ENCODE measurements around the gene BNIP5.
"Not testable (repeated sequence)": the region's sequence is repeated elsewhere in the genome, so short reads cannot be mapped to it uniquely, and the experiment has no call there.

Gene BNIP5

DNA sequence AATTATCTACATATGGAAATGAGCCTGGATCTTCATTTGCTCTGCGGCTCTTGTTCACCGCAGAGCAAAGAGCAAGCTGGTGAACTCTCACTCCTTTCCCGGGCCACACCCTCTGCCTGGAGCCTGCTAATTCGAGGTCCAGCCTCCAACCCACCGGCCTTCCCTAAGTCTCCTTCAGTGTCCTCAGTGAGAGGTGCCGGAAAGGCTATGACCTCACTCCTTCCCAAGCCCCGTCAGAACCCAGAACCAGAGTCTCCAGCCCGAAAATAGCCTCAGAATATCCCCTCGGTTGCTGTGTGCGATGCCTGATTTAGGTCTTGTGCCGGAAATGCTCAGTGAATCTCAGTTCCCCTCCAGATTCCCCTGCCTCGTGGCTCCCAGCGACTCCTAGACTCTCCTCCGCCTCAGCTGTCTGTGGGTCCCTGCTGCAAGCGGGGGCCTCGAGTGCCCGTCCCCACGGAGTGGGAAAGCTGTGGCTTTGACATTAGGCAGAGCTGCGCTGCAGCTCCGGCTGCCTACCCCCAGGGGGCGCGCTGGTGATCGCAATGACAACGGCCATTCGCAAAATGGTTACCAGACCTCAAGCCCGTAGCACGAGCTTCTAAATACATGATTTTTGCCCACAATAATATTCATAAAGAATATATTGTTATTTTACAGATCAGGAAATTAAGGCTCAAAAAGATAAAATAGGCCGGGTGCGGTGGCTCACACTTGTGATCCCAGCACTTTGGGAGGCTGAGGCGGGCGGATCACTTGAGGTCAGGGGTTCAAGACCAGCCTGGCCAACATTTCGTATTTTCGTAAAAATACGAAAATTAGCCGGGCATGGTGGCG is 4.1 kb upstream of the BNIP5 start:
- peak in 9 of 14 donors; percentile 7 to 57 (median 37) for DNase-seq

DNA sequence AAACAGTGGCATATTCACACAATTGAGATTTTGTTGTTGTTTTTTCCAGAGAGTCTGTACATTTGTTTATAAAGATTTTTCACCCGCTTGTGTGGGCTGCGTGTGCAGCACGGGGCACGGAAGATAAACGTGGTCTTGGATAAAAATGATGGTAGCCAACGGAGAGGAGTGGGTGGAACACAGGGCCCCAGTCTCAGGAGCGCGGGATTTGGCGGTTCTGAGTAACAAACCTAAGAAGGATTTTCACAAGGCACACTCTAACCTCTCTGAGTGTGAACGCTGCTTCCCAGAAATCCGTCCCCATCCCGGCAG is 3.6 kb upstream of the BNIP5 start:
- DNase-seq = no peak

GRCh38 chr6:36339146-36339545 is 2.5 kb upstream of the BNIP5 start:
- DNase-seq = no peak

- not testable (repeated sequence) for DNase-seq
These were observed 1.5 kb upstream of the BNIP5 start for GRCh38 chr6:36338223-36338622.

- no peak for DNase-seq
These were observed 1.1 kb upstream of the BNIP5 start for GRCh38 chr6:36337814-36338213.

- DNase-seq = no peak
These were observed 429 bp downstream of the BNIP5 start for GRCh38 chr6:36336208-36336710.

DNA sequence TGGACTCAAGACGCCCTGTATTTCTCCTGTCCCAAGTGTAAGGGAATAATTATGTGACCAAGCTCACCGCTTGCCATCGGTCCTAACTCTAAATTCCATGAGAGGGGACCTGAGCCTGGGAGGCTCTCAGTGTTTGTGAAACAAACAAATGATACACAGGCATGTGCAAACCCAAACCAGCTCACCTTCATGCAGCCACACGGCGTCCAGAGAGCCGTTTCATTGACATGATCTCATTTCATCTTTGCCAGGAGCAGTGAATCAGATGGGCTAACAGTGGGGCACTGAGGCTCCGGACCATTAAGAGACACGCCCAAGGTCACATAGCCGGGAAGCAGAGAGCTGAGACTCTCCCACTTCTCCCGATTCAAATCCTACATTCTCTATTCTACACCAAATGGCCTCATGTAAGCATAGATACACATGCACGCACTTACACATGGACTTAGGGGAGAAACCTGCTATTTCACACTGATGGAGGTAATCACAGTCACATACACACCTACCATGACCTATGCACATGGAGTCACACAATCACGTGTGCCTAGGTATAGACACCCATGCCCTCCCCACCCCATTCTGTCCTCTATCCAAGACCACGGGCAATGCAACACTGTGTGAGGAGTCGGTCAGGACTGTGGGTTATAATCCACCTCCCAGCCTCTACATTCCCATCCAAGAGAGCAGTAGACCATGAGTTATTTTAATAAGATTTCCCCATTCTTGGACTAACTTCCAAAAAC is 1.1 kb downstream of the BNIP5 start:
- no peak for DNase-seq

GRCh38 chr6:36334832-36335459 is 1.7 kb downstream of the BNIP5 start:
- no peak for DNase-seq

- no peak for DNase-seq
These were observed 2.6 kb downstream of the BNIP5 start for GRCh38 chr6:36333931-36334725.

- DNase-seq = no peak
These were observed 3.4 kb downstream of the BNIP5 start for GRCh38 chr6:36333171-36333895.

DNA sequence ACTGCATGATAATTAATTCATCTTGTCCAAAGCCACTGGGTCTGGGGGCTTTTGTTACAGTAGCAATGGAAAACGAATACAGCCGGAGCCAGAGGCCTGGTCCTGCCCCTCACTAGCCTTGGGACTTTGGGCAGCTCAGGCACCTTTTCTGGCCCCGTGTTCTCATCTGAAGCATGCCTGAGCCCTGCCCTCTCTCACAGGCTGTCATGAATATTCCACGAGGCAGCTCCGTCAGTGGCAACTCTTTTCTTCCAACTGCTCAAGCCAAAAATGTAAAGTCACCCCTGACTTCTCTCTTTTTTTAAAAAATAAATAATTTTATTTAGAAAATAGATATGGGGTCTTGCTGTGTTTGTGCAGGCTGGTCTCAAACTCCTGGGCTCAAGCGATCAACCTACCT is 5.3 kb downstream of the BNIP5 start:
- DNase-seq = no peak

- DNase-seq = no peak
These were observed 6.3 kb downstream of the BNIP5 start for GRCh38 chr6:36330366-36330765.

DNA sequence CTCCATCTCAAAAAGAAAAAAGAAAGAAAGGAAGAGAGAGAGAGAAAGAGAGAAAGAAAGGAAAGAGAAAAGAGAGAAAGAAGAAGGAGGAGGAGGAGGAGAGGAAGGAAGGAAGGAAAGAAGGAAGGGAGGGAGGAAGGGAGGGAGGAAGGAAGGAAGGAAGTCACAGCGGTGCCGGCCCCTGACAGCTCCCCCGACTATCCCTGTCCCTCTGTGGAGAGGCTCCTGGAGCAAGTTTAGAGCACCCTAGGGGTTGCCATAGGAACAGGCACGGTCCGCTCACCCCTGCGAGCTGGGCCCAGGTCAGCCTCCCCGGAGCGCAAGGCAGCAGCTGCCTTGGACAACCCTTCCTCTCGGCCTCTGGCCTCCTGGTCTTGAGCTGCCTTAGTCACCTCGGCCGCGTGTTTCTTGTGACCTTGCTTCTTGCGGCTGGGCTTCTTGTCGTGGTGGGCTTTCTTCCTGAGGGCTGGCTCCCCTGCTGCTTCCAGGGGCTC is 6.8 kb downstream of the BNIP5 start:
- DNase-seq = no peak

DNA sequence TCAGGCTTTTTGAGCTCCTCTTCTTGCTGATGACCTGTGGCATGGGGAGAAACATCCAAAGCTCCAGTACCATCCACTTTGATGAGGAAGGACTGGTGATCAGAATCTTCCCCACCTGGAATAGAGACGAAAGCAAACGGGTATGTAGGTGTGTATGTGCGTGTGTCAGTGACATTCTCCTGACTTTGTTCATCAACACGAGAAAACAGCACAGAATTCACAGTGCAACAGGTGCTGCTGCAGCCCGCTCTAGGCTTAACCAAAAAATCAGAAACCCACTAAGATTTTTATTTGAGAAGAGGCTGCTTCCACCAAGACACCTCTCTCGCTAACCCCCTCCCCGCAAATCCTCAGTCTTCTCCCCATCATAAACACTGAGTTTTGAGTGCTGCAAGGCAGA is 8.1 kb downstream of the BNIP5 start:
- no peak for DNase-seq

DNA sequence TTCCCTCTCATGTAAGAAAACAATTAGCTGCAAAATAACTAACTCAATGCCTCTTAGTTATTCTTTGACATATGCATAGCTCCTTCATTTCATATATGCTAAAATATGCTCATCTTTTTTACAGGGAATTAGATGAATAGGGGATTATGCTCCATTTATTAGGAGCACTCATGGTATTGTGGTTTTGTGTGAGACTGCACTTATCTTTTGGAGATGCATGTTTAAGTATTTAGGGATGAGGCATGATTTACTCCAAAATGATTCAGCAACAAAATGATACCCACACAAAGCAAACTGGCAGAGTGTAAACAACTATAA is 8.8 kb downstream of the BNIP5 start:
- no peak for DNase-seq

- DNase-seq = no peak
These were observed 9.3 kb downstream of the BNIP5 start for GRCh38 chr6:36327226-36327918.

- DNase-seq = peak in 3 of 14 donors; percentile 12 to 21 (median 17)
These were observed 10.2 kb downstream of the BNIP5 start for GRCh38 chr6:36326356-36326995.

- DNase-seq = no peak
These were observed 12.0 kb downstream of the BNIP5 start for GRCh38 chr6:36324715-36325114.

GRCh38 chr6:36324191-36324590 is 12.5 kb downstream of the BNIP5 start:
- DNase-seq = no peak

DNA sequence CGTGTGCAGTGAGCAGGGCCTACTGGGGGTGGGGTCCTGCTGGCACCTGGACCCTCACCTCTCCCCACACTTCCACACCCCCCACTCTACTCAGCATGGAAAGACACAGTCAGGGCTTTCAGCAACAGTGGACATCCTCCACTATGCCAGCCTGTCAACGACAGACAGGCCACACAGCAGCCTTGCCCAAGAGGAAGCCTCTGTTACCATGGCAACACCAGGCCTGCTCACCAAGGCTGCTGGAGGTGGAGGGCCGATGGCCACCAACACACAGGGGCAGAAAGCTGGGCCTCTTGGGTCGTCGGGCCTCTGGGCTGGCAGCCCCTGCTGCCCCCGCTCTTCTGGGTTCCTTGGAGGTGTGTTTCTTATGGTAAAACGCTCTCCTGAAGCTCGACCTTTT is 13.6 kb downstream of the BNIP5 start:
- DNase-seq = no peak

DNA sequence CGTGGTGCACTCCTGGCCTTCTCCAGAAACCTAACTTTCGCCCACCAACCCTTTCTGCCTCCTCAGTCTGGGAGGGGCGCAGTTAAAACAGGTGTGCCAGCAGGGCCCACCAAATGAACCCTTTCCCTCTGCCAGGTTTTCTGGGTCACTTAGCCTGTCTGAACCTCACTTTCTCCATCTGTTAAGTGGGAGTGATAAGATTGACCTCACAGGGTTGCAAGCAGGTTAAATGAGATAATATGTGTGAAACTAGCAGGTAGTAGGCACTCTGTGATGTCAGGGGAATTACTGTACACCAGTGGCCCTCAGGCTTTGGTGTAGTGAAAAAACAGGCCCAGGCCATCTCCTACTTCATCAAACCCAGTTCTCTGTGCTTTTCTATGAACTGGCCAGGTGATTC is 14.1 kb downstream of the BNIP5 start:
- no peak for DNase-seq

Measured in C1 segment of cervical spinal cord (tissue), 14 donors.